Measurements from ENCODE around the gene ZNF154.
"Not testable (repeated sequence)": the region's sequence is repeated elsewhere in the genome, so short reads cannot be mapped to it uniquely, and the experiment has no call there.

ZNF154 gene

DNA sequence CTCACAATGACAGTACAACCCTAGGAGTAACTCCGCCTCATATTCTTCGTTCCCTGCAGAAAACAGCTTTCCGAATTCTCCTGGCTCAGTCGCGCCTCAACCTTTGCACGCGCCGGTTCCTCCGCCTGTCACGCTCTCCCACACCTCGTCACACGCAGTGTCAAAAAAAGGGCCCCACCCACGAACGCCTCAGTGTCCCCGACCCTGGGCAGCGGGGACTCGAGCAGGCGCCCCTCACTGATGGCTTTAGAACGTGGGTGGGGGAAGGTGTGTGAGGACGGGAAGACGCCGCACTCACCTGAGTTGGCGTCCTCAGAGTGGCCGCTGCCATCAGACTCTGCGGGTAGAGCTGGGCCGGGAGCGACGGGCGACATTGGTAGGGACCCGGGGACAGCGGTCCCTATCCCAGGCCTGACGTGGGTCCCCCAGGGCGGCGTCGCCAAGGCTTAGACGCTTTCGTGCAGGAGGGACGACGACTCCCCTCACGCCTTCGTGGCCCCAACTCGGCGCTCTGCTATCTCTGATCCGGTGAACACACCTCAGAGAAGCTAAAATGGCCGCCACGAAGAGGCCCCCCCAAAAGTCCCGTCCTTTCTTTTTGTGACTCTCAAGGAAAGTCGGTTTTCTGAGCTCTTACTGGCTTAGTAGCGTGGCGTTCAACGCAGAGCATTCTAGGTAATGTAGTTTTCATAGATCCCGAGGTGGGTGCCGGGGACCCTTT lies at the start of gene ZNF154:
TSS of gene ZNF154 (minus strand) at position 564 of the 721 bp plus-strand sequence. CDS start at position 331, 233 bp downstream.
- peak; percentile 60 for DNase-seq (ENCODE audit: low read depth)

DNA sequence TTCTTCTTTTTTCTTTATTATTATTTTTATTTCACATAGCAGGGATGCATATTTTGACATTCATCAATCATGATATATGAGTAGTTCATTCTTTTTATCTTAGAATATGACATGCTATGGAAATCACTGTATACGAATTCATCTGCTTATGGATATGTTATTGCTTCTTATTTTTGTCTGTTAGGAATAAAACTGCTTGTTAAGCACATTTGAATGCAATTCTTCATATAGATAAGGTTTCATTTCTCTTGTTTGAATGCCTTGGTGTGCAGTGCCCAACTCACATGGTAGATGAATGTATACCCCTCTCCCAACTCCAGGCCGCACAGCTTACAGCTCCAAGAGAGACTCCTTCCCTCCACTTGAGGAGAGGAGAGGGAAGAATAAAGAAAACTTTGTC lies 48.9 kb upstream of the ZNF154 start:
- no peak for DNase-seq (ENCODE audit: low read depth)

DNA sequence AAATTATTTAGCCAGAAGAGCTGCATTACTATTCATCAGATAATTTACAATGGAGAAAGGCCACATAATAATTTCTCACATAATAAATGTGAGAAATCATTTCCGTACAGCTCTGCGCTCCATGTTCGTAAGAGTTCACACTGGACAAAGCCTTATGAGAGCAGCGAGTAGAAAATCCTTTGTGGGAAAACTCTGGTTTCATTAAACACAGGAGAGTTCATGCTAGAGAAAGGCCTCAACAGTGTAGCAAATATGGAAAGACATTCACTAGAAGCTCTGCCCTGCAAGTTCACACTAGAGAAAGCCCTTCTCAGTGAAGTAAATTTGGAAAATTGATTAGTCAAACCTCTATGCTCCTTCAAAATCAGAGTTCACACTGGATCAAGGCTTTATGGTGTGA lies 46.0 kb upstream of the ZNF154 start:
- DNase-seq (ENCODE audit: low read depth): no peak

DNA sequence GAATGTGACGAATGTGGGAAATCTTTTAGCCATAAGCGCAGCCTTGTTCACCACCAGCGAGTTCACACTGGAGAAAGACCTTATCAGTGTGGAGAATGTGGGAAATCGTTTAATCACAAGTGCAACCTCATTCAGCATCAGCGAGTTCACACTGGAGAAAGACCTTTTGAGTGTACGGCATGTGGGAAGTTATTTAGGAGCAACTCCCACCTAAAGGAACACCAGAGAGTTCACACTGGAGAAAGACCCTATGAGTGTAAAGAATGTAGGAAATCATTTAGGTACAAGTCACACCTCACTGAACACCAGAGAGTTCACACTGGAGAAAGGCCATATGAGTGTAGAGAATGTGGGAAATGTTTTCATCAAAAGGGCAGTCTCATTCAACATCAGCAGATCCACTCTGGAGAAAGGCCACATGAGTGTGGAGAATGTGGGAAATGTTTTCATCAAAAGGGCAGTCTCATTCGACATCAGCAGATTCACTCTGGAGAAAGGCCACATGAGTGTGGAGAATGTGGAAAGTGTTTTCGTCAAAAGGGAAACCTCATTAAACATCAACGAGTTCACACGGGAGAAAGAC lies 45.2 kb upstream of the ZNF154 start:
- no peak for DNase-seq (ENCODE audit: low read depth)

DNA sequence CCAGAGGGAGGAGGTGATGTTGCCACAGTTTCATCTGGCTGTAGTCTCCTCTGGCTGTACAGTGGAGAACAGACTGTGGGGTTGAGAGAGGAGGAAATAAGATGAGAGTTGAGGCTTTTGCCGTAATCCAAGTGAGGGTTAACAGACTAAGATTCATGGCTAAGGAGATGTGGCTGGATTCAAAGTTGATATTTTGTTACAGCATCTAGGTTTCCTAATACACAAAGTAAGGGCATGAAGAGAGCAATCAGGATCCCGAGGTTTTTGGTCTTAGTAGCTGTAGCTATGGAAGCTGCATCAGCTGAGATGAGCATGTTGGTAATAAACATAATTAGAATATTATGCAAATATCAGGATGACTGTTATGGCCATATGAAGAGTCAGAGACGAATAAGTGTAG lies 39.0 kb upstream of the ZNF154 start:
- no peak for DNase-seq (ENCODE audit: low read depth)

DNA sequence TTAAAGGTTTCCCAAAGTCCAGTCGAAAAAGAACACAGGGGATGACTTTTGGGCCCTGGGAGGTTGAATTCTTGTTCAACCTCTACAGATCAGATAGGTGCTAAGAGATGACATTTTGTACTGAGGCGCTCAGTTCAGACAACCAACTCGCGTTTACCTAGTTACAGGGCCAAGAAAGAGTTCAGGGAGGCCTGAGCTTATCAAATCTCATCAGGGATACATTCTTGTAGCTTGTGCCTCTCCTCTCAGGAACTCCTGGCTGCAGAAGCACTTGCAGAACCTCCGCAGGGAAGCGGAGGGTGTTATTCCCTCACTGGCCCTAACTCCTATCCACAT lies 38.4 kb upstream of the ZNF154 start:
- no peak for DNase-seq (ENCODE audit: low read depth)

DNA sequence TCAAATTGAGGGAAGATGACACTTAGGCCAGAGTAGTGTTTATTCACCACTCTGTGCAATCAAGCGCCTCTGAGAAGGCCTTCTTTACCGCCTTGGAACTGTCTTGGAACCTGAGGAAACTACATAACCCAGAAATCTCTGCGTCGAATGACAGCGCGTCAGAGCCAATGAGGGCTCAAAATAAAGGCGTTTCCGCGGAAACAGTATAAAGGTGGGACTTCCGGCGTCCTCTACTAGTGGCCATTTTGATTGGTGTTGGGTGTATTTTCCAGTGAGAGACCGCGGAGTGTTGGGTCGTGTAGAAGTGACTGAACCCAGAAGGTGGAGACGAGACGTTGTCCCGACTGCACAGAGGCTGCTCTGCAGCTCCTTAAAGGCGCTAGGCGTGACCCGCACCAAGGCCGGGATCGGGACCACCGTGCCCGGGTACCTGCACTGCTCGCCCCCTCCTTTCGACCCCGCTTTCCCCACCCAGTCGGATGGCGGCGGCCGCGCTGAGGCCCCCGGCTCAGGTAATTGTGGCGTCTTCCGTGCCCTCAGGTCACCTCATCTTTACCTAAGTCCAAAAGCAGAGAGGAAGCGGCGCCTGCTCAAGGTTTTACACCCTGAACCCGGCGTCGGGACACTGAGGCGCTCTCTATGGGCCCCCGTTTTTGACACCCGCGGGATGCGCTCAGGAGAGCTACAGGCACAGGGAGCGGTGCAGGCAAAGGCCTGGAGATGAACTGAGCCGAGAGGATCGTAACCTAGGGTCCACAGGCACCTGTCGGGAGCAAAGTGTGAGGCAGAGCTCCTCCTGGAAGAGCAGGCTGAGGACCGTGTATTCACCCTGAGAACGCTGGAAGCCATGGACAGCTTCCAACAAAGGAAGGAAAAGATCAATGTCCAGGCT lies 37.8 kb upstream of the ZNF154 start, which contains the start of gene ZNF776:
TSS of gene ZNF776 (plus strand) at position 236 of the 892 bp plus-strand sequence. CDS start at position 480, 244 bp downstream.
- DNase-seq (ENCODE audit: low read depth): peak; percentile 91

DNA sequence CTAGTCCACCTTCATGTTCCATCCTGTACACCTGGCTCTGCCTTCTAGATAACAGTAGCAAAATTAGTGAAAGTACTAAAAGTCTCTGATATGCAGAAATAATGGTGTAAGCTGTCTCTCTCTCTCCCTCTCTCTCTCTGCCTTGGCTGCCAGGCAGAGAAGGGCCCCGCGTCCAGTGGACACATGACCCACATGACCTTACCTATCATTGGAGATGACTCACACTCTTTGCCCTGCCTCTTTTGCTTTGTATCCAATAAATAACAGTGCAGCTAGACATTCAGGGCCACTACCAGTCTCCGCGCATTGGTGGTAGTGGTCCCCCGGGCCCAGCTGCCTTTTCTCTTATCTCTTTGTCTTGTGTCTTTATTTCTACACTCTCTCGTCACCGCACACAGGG lies 29.8 kb upstream of the ZNF154 start:
- DNase-seq (ENCODE audit: low read depth): not testable (repeated sequence)

DNA sequence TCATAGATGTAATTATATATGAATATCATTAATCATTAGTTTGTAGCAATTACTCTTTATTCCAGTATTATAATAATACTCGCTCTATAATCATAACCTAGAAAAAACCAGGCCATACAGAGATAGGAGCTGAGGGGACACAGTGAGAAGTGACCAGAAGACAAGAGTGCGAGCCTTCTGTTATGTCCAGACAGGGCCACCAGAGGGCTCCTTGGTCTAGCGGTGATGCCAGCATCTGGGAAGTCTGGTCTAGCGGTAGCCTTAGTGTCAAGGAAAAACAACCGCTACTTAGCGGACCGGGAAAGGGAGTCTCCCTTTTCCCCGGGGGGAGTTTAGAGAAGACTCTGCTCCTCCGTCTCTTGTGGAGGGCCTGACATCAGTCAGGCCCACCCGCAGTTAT lies 29.3 kb upstream of the ZNF154 start:
- DNase-seq (ENCODE audit: low read depth): not testable (repeated sequence)

DNA sequence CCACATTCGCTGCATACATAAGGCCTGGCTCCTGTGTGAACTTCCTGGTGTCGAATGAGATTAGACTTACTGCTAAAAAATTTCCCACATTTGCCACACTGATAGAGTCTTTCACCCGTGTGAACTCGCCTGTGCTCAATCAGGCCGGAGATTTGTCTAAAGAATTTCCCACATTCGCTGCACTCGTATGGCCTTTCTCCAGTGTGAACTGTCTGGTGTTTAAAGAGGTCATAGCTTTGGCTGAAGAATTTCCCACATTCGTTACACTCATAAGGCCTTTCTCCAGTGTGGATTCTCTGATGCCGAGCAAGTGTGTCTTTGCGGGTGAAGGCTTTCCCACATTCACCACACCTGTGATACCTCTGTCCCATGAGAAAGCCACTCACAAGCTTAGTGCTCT lies 11.9 kb upstream of the ZNF154 start:
- no peak for DNase-seq (ENCODE audit: low read depth)

DNA sequence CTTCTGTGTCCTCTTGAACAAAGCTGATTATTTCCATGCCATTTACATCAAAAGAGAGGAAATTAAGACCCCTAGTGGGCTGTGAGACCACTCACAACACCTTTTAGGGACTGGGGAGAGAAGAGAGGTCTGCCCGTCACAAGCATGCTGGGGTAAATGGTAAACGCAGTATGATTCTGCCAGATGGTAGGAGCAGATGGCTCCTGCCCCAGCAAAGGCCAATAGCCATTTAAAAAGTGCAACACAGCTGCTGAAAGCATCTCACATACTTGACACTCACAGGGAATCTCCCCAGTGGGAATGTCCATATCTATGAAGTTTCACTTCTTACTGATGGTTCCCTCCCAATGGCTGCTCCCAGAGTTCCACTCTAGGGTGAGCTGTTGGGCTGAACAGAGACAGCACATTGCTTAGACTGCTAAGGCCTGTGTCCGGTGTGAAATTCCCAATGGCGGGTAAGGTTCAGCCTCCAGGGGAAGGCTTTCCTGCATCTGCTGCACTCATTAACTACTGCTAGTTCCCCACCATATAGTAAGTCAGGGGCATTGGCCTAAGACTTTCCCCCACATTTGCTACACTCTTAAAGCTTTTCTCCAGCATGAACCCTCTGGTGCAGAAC lies 11.0 kb upstream of the ZNF154 start:
- no peak for DNase-seq (ENCODE audit: low read depth)

DNA sequence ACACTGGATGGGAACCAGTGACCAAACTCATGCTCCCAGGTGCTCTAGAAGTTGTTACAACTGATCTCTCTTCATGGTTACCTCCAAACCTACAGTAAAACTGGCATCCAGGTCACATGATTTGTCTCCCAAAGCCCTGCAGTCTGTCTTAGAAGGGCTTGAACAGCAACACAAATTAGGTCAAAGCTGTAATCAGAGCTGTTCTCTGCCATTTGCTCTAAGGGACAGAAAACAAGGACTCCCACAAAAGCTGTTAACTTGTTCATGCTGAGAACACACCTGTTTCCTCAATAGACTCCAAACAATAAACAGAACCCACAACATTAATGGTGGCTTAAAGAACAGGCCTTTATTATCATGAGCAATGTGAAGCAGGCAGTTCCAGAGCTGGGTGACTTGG lies 10.4 kb upstream of the ZNF154 start:
- no peak for DNase-seq (ENCODE audit: low read depth)

DNA sequence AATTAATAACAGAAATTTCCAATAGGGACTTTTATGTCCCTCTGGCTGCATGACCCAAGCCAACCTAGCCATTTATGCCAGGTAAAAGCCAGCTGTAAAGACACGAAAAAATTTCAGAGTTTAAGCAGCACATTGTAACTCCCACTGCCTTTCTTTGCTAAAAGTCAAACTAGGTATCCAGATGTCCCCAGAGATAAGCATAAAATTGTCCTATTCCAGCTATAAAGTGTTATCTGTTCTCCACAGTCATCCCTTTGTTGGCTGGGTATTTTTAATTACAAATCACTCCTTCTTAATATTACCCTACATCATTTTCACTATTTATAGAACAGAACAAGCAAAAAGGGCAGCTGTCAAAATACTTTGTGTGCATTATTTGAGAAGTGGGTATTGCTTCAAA lies 3.2 kb upstream of the ZNF154 start:
- no peak for DNase-seq (ENCODE audit: low read depth)

DNA sequence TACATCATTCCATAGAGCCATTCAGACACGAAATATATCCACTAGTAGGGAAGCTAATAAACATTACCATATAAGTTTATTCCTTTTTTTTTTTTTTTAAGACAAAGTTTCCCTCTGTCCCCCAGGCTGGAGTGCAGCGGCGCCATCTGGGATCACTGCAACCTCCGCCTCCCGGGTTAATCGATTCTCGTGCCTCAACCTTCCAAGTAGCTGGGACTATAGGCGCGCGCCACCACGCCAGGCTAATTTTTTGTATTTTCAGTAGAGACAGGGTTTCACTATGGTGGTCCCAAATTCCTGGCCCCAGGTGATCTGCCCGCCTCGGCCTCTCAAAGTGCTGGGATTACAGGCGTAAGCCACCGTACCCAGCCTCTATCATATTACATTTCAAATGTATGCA lies 612 bp upstream of the ZNF154 start:
- no peak for DNase-seq (ENCODE audit: low read depth)

DNA sequence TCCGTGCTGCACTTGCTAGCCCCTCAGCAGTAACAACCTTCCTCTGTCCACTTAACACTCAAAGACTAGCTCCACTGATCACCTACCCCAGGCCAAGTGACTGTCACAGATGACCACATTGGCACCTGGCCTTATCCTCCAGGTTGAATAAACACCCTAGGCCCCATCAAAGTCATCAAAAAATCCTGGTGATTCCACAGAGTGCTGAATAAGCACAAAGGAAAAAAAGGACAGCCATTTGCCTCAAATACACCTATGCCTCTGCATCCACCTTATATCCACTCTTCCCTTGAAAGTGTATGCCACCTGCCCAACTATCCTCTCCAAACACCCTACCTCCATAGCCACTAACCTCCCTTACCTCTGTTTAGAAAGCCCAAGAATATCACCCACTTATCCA lies 2.7 kb downstream of the ZNF154 start:
- DNase-seq (ENCODE audit: low read depth): no peak

DNA sequence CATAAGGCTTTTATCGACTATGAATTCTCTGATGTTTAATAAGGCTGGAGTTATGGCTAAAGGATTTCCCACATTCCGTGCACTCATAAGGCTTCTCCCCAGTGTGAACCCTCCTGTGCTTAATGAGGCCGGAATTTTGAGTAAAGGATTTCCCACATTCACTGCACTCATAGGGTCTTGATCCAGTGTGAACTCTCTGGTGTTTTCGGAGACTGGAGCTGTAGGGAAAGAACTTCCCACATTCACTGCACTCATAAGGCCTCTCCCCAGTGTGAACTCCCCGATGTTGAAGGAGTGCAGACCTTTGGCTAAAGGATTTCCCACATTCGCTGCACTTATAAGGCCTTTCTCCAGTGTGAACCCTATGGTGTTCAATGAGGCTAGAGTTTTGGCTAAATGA lies 7.4 kb downstream of the ZNF154 start:
- DNase-seq (ENCODE audit: low read depth): no peak

DNA sequence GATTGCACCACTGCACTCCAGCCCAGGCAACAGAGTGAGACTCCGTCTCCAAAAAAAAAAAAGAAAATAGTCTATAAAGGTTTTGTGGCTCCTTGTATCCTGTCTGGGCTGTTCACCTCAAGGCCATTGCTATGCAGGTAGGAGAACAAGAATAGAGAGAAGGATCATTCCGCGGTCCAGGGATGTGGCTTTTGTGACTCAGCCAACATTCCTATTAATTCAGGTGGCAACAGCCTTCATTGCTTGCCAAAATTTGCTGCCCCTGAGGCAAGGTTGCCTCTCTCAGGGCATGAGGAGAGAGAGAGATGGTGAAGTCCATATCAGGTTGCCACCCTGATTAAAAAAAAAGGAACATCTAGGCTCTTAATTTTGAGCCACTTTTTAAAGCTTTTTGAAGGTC lies 19.3 kb downstream of the ZNF154 start:
- no peak for DNase-seq (ENCODE audit: low read depth)

DNA sequence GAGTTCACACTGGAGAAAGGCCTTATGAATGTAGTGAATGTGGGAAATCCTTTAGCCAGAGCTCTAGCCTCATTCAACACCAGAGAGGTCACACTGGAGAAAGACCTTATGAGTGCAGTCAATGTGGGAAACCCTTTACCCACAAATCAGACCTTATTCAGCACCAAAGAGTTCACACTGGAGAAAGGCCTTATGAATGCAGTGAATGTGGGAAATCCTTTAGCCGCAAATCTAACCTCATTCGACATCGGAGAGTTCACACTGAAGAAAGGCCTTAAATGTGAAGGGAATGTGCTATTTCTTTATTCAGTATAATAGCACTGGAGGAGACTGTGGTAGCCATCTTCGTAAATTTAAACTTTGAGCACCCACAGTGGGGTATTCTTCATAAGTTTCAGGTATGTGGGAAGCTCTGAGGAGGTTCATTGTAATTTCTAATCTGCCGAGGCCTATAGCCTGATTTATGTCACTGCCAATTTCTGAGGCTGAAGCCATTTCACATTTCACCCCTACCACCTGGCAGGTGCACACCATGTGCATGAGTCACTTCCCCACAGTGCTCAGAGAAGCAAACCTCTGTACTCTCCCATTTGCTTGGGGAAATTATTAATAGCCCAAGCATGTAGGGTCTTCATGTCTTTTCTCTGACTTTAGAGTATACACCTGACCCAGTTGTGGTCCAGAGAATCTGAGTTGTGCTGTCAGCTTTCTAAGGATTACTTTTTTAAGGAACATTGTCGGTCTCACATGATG lies 20.8 kb downstream of the ZNF154 start:
- DNase-seq (ENCODE audit: low read depth): no peak

DNA sequence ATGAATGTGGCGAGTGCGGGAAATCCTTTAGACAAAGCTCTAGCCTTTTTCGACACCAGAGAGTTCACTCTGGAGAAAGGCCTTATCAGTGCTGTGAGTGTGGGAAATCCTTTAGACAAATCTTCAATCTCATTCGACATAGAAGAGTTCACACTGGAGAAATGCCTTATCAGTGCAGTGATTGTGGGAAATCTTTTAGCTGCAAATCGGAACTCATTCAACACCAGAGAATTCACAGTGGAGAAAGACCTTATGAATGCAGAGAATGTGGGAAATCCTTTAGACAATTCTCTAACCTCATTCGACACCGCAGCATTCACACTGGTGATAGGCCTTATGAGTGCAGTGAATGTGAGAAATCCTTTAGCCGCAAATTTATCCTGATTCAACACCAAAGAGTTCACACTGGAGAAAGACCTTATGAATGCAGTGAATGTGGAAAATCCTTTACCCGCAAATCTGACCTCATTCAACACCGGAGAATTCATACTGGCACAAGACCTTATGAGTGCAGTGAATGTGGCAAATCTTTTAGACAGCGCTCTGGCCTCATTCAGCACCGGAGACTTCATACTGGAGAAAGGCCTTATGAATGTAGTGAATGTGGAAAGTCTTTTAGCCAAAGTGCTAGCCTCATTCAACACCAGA lies 21.5 kb downstream of the ZNF154 start:
- no peak for DNase-seq (ENCODE audit: low read depth)

DNA sequence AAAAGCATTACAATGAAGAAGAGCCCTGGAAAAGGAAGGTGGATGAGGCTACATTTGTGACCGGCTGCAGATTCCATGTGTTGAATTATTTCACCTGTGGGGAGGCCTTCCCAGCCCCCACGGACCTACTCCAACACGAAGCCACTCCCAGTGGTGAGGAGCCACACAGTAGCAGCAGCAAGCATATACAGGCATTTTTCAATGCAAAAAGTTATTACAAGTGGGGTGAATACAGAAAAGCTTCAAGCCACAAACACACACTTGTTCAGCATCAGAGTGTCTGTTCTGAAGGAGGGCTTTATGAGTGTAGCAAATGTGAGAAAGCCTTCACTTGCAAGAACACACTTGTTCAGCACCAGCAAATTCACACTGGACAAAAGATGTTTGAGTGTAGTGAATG lies 22.3 kb downstream of the ZNF154 start:
- no peak for DNase-seq (ENCODE audit: low read depth)

DNA sequence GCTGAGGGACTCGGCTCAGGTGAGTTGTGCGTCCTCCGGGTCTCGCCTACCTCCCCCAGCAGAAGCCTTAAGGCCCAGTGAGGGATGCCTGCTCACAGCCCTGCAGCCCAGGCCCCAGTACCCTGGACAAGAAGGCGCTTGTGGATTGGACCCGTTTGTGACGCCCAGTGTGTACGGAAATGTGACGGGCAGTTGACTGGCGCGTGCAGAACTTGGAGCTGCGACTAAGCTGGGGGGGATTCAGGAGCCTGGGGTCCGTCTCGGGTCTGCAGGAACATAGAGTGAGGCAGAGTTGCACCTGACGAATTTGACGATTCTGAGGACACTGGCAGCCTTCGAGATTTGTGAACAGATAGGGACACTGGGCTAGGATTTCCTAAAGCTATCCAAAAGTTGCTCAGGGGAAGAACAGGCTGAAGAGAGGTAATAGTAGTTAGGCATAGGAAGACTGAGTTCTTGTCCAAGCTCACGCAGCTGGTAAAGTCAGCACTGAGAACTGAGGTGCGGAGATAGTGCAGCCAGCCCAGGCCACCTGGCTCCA lies 26.7 kb downstream of the ZNF154 start:
- no peak for DNase-seq (ENCODE audit: low read depth)

Data from stromal cell of bone marrow (primary cell).